ACHN (cell line): Measurements from ENCODE around the gene CADM4.
"Not testable (repeated sequence)": the region's sequence is repeated elsewhere in the genome, so short reads cannot be mapped to it uniquely, and the experiment has no call there.

Source experiments
- DNase-seq: peaks from one replicate; pipeline ENCODE4 v3.0.0-alpha.2; 2015
- in situ Hi-C: cut with HindIII; loops from 2 replicates; pipeline ENCODE4 v1.10.0; 2017; ENCODE audit warnings: low sequenced_read_pairs, low pct_ligation_motif_present, low pct_unique_long_range_greater_than_20kb

CADM4 gene

GRCh38 chr19:43638995-43639518 is 593 bp downstream of the CADM4 start:
- in situ Hi-C loops, result no loop called here

DNA sequence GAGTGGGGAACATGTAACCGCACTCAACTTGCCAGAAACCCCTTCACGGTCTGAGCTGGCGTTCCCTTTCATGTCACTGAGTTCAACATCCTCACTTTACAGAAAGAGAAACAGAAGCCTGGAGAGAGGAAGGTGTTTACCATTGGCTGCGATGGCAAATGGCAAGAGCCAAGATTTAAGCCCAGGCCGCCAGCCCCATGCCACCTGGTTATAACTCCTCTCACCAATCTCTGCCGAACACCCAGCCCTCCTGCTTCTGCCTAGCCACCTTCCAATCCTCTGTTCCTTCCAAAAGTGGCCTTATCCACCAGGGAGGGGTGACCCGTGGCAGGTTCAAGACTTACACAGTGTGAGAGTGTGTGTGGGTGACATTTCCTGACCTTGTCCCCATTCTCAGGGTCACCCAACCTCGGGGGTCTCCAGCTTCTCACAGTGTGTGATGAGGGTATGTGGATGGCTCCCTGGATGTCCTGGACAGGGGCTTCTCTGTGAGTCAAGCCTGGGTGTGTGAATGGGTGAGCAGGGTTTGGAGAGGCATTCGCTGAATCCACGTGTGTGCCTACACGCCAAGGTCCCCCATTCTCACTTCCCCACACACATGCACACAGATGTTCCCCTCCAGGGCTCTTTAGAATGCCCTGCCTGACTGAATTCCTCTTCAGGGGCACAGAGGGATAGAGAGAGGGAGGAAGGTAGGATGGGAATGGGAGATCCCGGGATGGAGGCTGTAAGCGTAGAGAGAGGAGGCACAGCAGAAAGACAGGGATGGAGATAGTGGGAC is 1.2 kb downstream of the CADM4 start:
- in situ Hi-C loops, result no loop called here
- DNase-seq, result no peak

More at GRCh38 chr19:43638995-43639518, 593 bp downstream of the CADM4 start:
- no peak for DNase-seq

DNA sequence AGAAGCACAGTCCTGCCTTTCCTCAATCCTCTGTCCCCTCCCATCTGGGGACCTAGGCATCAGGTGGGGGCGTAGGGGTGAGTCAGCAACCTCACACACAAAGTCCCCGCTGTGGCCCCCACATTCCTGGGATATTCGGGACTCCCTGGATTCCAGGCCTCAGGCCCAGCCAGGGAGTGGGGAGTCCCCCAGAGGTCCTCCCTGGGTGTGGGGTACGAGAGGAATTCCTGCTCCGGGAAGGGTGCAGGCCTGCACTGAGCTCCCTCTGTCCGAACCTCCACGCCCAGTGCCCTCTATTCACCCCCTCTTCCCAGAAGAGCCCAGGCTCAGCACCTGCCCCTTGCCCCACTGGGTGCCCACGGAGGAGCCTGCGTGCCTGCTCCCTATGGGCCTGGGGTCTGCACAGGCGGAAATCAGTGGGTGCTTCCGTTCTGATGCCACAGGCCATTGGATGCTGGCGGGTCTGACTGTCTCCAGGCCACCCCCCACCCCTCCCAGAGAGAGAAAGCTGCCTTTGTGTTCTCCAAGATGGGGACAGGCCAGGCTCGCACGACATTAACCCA is 3.4 kb downstream of the CADM4 start:
- in situ Hi-C loops, result no loop called here
- DNase-seq, result no peak

GRCh38 chr19:43635561-43635940 is 4.1 kb downstream of the CADM4 start:
- in situ Hi-C loops, DNase-seq: not testable (repeated sequence)

GRCh38 chr19:43634872-43635560 is 4.6 kb downstream of the CADM4 start:
- DNase-seq, result no peak
- in situ Hi-C loops, result no loop called here

GRCh38 chr19:43634506-43634871 is 5.2 kb downstream of the CADM4 start:
- no peak for DNase-seq
- in situ Hi-C loops, result no loop called here

- DNase-seq, result no peak
- in situ Hi-C loops, result no loop called here
These were observed 5.6 kb downstream of the CADM4 start for GRCh38 chr19:43634068-43634467.

DNA sequence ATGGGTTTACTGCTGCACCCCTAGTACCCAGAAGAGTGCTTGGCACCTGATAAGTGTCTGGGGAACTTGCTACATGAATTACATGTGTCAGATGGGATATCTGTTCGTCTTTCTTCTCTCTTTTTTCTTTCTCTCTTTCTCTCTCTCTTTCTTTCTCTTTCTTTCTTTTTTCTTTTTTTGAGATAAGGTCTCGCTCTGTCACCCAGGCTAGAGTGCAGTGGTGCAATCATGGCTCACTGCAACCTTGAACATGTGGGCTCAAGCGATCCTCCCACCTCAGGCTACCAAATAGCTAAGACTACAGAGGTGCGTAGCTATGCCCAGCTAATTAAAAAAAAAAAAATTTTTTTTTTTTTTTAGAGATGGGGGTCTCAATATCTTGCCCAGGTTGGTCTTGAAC is 6.1 kb downstream of the CADM4 start:
- DNase-seq, result no peak
- in situ Hi-C loops, result no loop called here

DNA sequence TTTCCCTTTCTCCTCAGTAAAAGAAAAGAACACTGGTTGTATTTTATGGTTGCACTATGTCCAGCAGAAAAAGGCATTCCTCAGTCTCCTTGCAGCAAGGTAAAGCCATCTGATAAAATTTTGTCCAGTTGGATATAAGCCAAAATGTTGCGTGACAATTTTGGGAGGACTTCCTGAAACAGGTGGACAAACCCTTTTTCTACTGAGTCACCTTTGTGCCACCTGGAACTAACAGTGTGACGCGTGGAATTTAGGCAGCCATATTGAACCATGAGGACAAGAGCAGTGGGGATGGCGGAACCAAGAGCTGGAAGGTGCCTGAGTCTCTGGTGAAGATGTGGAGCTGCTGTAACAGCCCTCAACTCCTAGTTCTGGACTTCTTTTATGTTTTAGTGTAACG is 8.2 kb downstream of the CADM4 start:
- no peak for DNase-seq
- in situ Hi-C loops, result no loop called here

GRCh38 chr19:43628646-43629326 is 10.9 kb downstream of the CADM4 start:
- in situ Hi-C loops, result no loop called here
- no peak for DNase-seq

- in situ Hi-C loops, result no loop called here
- no peak for DNase-seq
These were observed 12.8 kb downstream of the CADM4 start for GRCh38 chr19:43626838-43627237.

DNA sequence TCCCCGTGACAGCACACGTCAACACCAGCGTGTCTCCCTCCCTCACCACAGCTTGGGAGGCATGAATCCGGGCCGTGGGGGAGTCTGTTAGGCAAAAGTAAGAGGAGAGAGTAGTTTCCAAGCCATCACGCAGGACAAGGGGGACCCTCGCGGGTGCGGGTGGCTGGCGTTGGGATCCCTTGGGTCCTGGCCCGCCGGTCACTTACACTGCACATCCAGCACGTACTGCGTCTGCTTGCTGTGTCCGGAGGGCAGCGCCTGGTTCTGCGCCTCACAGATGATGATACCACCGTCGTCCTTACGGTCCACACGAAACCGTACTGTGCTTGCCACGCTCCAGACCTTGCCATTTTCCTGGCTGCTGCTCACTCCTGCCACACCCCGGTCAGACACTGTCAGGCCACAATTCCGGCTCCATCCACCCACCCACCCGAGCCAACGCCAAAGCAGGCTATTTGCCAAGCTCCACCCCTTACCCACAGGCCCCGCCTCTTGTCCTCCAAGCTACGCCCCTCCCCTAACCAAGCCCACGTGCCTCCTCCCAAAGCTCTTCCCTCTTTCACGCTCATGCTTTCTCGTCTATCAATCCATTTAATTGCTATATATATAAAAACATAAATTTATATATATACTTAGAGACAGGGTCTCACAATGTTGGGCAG is 13.6 kb downstream of the CADM4 start:
- in situ Hi-C loops, result no loop called here
- no peak for DNase-seq

DNA sequence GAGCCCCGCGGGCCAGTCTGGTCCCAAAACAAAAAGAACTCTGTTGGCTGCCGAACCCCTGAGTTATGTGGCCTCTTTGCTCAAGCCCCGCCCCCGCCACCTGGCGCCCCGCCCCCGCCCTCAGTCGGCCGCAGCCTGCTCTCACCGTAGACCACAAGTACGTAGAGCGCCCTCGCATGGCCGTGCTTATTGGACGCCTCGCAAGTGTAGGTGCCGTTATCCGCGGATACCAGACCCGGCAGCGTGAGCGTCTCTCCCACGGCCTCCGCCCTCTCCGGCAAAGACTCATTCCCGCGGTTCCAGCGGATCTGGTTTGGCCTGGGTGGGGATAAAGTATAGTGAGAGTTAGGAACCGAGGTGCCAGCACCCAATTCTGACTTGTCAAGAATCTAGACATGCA is 14.7 kb downstream of the CADM4 start:
- in situ Hi-C loops, result no loop called here
- no peak for DNase-seq

DNA sequence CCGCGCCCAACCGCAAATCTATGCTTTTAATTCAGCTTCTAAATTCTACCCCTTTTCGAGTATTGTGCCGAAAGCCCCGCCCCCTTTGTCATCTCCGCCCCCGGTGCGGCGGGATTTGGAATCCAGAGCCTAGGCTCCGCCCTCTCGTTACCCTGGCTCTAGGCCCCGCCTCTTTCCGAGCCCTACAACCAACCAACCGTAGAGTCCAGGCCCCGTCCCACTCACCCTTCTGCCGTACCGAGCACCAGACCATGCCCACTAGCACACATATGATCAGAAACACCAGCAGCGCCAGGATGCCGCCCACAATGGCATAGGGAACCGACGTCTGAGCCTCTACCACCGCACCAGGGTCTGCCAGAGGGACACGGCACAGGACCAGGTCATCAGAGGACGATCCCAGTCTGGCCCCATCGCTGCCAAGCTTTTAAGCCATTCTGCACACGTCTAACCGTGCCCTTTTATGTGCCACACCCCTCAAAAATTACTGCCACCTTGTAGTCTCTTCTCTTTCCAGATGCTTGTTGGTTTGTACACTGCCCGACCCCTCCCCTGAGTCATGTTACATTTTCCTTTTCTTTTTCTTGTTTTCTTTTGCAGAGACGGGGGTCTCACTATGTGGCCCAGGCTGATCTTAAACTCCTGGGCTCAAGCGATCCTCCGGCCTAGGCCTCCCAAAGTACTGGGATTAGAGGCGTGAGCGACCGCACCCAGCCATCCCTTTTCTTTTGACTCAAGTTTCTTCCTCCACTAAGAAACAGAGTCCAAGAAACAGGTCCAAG is 15.6 kb downstream of the CADM4 start:
- in situ Hi-C loops, result no loop called here
- DNase-seq, result no peak

DNA sequence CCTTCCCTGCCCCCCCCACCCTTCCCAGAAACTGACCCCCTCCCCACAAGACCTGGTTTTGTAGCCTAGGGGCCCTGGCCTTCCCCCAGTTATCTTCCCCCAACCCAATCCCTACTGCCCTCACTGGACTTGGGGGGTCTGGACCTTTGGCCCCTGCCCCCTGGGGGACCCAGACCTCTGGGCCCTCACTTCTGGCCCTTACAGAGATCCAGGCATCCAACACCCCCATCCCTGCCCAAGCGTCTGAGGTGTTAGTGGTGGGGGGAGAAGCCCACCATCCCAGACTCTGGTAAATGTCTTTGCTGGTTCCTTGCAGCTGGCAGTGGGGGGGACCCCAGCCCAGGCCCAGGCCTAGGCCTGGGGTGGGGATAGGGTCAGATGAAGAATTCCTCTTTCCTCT is 16.7 kb downstream of the CADM4 start:
- in situ Hi-C loops, result no loop called here

GRCh38 chr19:43622070-43622469 is 17.6 kb downstream of the CADM4 start:
- DNase-seq, result no peak
- in situ Hi-C loops, result no loop called here

More for the DNA sequence above, 16.7 kb downstream of the CADM4 start:
- no peak for DNase-seq

GRCh38 chr19:43620061-43621001 is 19.3 kb downstream of the CADM4 start:
- in situ Hi-C loops, result no loop called here
- no peak for DNase-seq
